Liver (tissue), 9 donors: ENCODE results near the gene ZMYM2. TPM values are rescaled to one million over a fixed set of nuclear protein-coding genes. Genes with fewer than 3 reads are reported as not detected.

ENCODE experiments used
- DNase-seq: peaks from one replicate; pipeline ENCODE4 v3.0.0-alpha.2; 2017; ENCODE audit warnings: low spot score
- H3K27ac ChIP-seq, 2 donors: one replicate each; pipeline ENCODE4 v1.7.0; 2013; ENCODE audit warnings: inconsistent platforms in 2 of 2, low read length in 2 of 2, control low read depth in 1 of 2, low read depth in 1 of 2, mild to moderate bottlenecking in 1 of 2
- H3K27me3 ChIP-seq, 4 donors: one replicate each; pipeline versions ENCODE4 v1.6.1 to v1.7.0; 2013; ENCODE audit warnings: low read length in 3 of 4, inconsistent platforms in 1 of 4, mild to moderate bottlenecking in 1 of 4, moderate library complexity in 1 of 4; ENCODE audit not compliant: control insufficient read depth in 4 of 4, insufficient read depth in 4 of 4
- H3K36me3 ChIP-seq, 4 donors: one replicate each; pipeline versions ENCODE4 v1.6.1 to v1.7.0; 2013; ENCODE audit warnings: low read length in 3 of 4, mild to moderate bottlenecking in 3 of 4, low read depth in 1 of 4, moderate library complexity in 1 of 4; ENCODE audit not compliant: control insufficient read depth in 4 of 4, insufficient read depth in 3 of 4
- H3K4me1 ChIP-seq, 4 donors: one replicate each; pipeline versions ENCODE4 v1.6.1 to v1.7.0; 2013; ENCODE audit warnings: low read length in 3 of 4, mild to moderate bottlenecking in 3 of 4, moderate library complexity in 1 of 4; ENCODE audit not compliant: control insufficient read depth in 4 of 4, insufficient read depth in 4 of 4
- H3K4me3 ChIP-seq, 3 donors: one replicate each; pipeline versions ENCODE4 v1.6.1 to v1.7.0; 2013; ENCODE audit warnings: low read length in 3 of 3, control low read depth in 1 of 3, low read depth in 1 of 3, mild to moderate bottlenecking in 1 of 3
- H3K9ac ChIP-seq, 2 donors: one replicate each; pipeline ENCODE4 v1.7.0; 2013; ENCODE audit warnings: low read length in 2 of 2, mild to moderate bottlenecking in 2 of 2, moderate library complexity in 2 of 2, control low read depth in 1 of 2, low read depth in 1 of 2
- H3K9me3 ChIP-seq, 4 donors: one replicate each; pipeline versions ENCODE4 v1.6.1 to v1.7.0; 2013; ENCODE audit warnings: low read length in 3 of 4; ENCODE audit not compliant: control insufficient read depth in 4 of 4
- EGR1 ChIP-seq, 2 donors: IDR thresholded peaks; 2 replicates each; pipeline ENCODE4 v1.6.1; 2016 to 2018; ENCODE audit warnings: antibody characterized with exemption in 2 of 2, low read depth in 2 of 2
- FOXA1 ChIP-seq: IDR thresholded peaks from 2 replicates; pipeline ENCODE4 v1.6.1; 2016; ENCODE audit warnings: antibody characterized with exemption
- FOXA2 ChIP-seq: IDR thresholded peaks from 2 replicates; pipeline ENCODE4 v1.6.1; 2016; ENCODE audit warnings: antibody characterized with exemption
- GABPA ChIP-seq, 2 donors: IDR thresholded peaks in 1 of 2; conservative IDR thresholded peaks in 1 of 2; 2 replicates each; pipeline ENCODE4 v1.6.1; 2016; ENCODE audit warnings: antibody characterized with exemption in 2 of 2, mild to moderate bottlenecking in 1 of 2, moderate library complexity in 1 of 2
- HNF4A ChIP-seq, 2 donors: conservative IDR thresholded peaks; 2 replicates each; pipeline ENCODE4 v1.6.1; 2016; ENCODE audit warnings: antibody characterized with exemption in 2 of 2, mild to moderate bottlenecking in 2 of 2
- HNF4G ChIP-seq: IDR thresholded peaks from 2 replicates; pipeline ENCODE4 v1.6.1; 2016; ENCODE audit warnings: antibody characterized with exemption
- RAD21 ChIP-seq, 2 donors: IDR thresholded peaks; 2 replicates each; pipeline ENCODE4 v1.6.1; 2016; ENCODE audit warnings: antibody characterized with exemption in 2 of 2, mild to moderate bottlenecking in 2 of 2
- RXRA ChIP-seq, 2 donors: IDR thresholded peaks; 2 replicates each; pipeline ENCODE4 v1.6.1; 2017 to 2018; ENCODE audit warnings: antibody characterized with exemption in 2 of 2, mild to moderate bottlenecking in 1 of 2
- SP1 ChIP-seq: IDR thresholded peaks from 2 replicates; pipeline ENCODE4 v1.6.1; 2018; ENCODE audit warnings: antibody characterized with exemption, mild to moderate bottlenecking
- TAF1 ChIP-seq: conservative IDR thresholded peaks from 2 replicates; pipeline ENCODE4 v1.6.1; 2016; ENCODE audit warnings: antibody characterized with exemption, mild to moderate bottlenecking
- YY1 ChIP-seq: IDR thresholded peaks from 2 replicates; pipeline ENCODE4 v1.6.1; 2016; ENCODE audit warnings: antibody characterized with exemption, mild to moderate bottlenecking
- WGBS: extraction: QIAGEN DNeasy Blood & Tissue Kit; methylation state at CpG from one replicate; pipeline ENCODE4 v1.1.7; 2013; 5-methylcytosine and 5-hydroxymethylcytosine counted together
- polyA plus RNA-seq, 2 donors: library from polyadenylated mRNA; stranded (reverse) in 1 of 2; unstranded in 1 of 2; fragments of 200-250 nt in 1 of 2; fragments of >200 nt in 1 of 2; fragmentation: Nextera tagmentation in 1 of 2; extraction: Ambion mirVana in 1 of 2; gene quantifications; one replicate each; pipeline versions ENCODE4 v1.2.1 to v1.2.3, GENCODE V29; 2013 to 2015
- total RNA-seq, 2 donors: library from RNA; depleted of rRNA; stranded (reverse); fragments of >200 nt; gene quantifications; one replicate each; pipeline ENCODE4 v1.2.3, GENCODE V29; 2014
- TF ChIP-seq, protein P1 (sequence below): IDR thresholded peaks from 2 replicates; pipeline ENCODE4 v1.6.1; 2016; ENCODE audit warnings: antibody characterized with exemption, mild to moderate bottlenecking
- TF ChIP-seq, protein P2 (sequence below): IDR thresholded peaks from 2 replicates; pipeline ENCODE4 v1.6.1; 2016; ENCODE audit warnings: antibody characterized with exemption
- TF ChIP-seq, protein P3 (sequence below): fragments of 150-350 bp; IDR thresholded peaks from 2 replicates; pipeline ENCODE4 v1.5.1; 2017; ENCODE audit warnings: improper control_type of control experiment, low read depth, low read length; ENCODE audit not compliant: missing input control
- TF ChIP-seq, protein P4 (sequence below): IDR thresholded peaks from 2 replicates; pipeline ENCODE4 v1.6.1; 2016; ENCODE audit warnings: antibody characterized with exemption
- TF ChIP-seq, protein P5 (sequence below): IDR thresholded peaks from 2 replicates; pipeline ENCODE4 v1.6.1; 2016; ENCODE audit warnings: antibody characterized with exemption
- donor health status: healthy.
- donor health status: healthy.
- donor health status: healthy.
- donor health status: healthy.
- donor health status: healthy.

The ZMYM2 gene
- total and polyA plus RNA-seq, 4 donors: 8.7 to 40.8 (median 18.5) TPM

DNA sequence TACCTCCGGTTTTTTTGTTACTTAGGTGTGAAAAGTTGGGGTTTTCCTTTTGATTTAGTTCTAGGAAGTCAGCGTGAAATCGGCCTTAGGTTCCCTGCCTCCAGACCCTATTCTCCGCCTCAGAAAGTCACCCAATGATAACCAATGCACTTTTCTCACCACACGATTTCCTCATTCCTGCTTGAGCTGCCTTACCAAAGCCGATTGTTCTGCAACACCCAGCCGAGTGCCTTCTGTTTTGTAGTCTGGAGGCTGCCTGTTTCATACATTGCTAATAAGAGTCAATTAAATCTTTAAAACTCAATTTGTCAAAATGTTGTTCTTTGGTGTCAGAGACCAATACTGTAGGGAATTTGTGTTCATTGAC lies 162.6 kb downstream of the ZMYM2 start (continued):
- TF ChIP-seq, protein P1, sequence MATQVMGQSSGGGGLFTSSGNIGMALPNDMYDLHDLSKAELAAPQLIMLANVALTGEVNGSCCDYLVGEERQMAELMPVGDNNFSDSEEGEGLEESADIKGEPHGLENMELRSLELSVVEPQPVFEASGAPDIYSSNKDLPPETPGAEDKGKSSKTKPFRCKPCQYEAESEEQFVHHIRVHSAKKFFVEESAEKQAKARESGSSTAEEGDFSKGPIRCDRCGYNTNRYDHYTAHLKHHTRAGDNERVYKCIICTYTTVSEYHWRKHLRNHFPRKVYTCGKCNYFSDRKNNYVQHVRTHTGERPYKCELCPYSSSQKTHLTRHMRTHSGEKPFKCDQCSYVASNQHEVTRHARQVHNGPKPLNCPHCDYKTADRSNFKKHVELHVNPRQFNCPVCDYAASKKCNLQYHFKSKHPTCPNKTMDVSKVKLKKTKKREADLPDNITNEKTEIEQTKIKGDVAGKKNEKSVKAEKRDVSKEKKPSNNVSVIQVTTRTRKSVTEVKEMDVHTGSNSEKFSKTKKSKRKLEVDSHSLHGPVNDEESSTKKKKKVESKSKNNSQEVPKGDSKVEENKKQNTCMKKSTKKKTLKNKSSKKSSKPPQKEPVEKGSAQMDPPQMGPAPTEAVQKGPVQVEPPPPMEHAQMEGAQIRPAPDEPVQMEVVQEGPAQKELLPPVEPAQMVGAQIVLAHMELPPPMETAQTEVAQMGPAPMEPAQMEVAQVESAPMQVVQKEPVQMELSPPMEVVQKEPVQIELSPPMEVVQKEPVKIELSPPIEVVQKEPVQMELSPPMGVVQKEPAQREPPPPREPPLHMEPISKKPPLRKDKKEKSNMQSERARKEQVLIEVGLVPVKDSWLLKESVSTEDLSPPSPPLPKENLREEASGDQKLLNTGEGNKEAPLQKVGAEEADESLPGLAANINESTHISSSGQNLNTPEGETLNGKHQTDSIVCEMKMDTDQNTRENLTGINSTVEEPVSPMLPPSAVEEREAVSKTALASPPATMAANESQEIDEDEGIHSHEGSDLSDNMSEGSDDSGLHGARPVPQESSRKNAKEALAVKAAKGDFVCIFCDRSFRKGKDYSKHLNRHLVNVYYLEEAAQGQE: no peak
- TF ChIP-seq GABPA (IDR thresholded peaks at IDR 0.05 in 1 of 2, conservative IDR thresholded peaks at IDR 0.05 in 1 of 2) (no peak), HNF4A (conservative IDR thresholded peaks at IDR 0.05) (no peak), FOXA1 (no peak)

DNA sequence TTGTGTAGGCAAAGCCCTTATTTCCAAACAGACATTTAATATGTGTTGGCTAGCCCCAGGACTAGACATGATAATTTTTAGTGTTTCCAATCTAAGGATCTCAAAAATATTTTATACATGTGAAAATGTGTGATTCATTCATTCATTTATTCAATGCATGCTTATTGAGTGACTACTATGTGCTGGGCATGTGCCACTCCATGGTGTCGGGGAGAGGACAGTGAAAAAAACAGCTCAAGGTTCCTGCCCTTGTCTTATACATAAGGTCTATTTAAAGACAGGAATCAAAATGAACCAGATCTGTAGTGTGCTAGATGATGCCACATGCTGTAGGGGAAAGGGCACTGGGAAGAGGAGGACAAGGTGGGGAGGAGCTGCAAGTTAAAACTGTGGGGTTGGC lies 165.8 kb downstream of the ZMYM2 start:
- H3K4me3 ChIP-seq: no peak overlapping the region
- H3K9me3 ChIP-seq: no peaks in the 10 kb centered on the region
- 96% methylated on average over 1 of the region's 1 CpG for WGBS
- H3K36me3 ChIP-seq: no peaks in the 10 kb centered on the region
- H3K27ac ChIP-seq: no peak overlapping the region
- peaks cover 3 to 26% (median 15%) of the 10 kb centered on the region in 4 donors for H3K4me1 ChIP-seq
- TF ChIP-seq TAF1 (no peak), SP1 (no peak), FOXA2 (no peak), FOXA1 (no peak), YY1 (no peak), RAD21 (IDR thresholded peaks at IDR 0.05) (no peak)
- TF ChIP-seq, protein P2, sequence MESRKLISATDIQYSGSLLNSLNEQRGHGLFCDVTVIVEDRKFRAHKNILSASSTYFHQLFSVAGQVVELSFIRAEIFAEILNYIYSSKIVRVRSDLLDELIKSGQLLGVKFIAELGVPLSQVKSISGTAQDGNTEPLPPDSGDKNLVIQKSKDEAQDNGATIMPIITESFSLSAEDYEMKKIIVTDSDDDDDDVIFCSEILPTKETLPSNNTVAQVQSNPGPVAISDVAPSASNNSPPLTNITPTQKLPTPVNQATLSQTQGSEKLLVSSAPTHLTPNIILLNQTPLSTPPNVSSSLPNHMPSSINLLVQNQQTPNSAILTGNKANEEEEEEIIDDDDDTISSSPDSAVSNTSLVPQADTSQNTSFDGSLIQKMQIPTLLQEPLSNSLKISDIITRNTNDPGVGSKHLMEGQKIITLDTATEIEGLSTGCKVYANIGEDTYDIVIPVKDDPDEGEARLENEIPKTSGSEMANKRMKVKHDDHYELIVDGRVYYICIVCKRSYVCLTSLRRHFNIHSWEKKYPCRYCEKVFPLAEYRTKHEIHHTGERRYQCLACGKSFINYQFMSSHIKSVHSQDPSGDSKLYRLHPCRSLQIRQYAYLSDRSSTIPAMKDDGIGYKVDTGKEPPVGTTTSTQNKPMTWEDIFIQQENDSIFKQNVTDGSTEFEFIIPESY: no peak
- TF ChIP-seq, protein P3, sequence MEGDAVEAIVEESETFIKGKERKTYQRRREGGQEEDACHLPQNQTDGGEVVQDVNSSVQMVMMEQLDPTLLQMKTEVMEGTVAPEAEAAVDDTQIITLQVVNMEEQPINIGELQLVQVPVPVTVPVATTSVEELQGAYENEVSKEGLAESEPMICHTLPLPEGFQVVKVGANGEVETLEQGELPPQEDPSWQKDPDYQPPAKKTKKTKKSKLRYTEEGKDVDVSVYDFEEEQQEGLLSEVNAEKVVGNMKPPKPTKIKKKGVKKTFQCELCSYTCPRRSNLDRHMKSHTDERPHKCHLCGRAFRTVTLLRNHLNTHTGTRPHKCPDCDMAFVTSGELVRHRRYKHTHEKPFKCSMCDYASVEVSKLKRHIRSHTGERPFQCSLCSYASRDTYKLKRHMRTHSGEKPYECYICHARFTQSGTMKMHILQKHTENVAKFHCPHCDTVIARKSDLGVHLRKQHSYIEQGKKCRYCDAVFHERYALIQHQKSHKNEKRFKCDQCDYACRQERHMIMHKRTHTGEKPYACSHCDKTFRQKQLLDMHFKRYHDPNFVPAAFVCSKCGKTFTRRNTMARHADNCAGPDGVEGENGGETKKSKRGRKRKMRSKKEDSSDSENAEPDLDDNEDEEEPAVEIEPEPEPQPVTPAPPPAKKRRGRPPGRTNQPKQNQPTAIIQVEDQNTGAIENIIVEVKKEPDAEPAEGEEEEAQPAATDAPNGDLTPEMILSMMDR: no peak
- TF ChIP-seq, protein P4, sequence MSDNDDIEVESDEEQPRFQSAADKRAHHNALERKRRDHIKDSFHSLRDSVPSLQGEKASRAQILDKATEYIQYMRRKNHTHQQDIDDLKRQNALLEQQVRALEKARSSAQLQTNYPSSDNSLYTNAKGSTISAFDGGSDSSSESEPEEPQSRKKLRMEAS: no peak
- no peak overlapping the region for H3K9ac ChIP-seq
- no peaks in the 10 kb centered on the region for H3K27me3 ChIP-seq
- DNase-seq: no peak

DNA sequence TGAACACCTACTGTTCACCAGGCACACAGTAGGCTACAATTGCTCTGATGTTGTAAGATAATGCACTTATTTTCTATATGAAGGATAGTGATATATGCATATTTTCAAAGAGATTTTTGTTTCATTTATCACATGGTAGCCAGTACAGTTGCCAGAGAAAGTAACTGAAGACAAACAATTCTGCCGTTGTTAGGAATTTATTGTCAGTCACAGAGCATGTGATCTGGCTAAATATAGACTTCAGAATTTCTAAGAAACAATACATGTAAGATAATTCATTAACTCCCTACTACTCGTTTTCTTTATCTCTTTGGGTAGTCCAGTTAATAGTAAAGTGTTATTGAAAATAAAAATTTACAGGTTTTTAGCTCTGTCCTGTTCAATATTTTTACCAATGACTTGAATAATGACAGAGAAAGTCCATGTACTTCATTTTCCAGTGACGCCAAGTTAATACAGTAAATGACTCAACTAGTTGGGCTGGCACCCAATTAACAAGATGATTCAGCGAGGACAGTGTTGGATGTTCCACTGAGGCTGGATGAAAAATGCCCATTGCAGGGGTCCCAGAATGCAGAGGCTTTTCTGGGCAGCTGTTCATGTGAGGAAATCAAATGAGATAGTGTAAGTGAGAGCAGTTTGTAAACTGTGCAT lies 166.7 kb downstream of the ZMYM2 start:
- no peaks in the 10 kb centered on the region for H3K36me3 ChIP-seq
- H3K4me1 ChIP-seq: peaks cover 2 to 16% (median 7%) of the 10 kb centered on the region in 4 donors
- WGBS: 36% methylated on average over 4 of the region's 4 CpGs
- no peak overlapping the region for H3K27ac ChIP-seq
- no peak overlapping the region for H3K4me3 ChIP-seq
- DNase-seq: no peak
- H3K9ac ChIP-seq: no peak overlapping the region
- no peaks in the 10 kb centered on the region for H3K27me3 ChIP-seq
- no peaks in the 10 kb centered on the region for H3K9me3 ChIP-seq
- TF ChIP-seq, protein P5, sequence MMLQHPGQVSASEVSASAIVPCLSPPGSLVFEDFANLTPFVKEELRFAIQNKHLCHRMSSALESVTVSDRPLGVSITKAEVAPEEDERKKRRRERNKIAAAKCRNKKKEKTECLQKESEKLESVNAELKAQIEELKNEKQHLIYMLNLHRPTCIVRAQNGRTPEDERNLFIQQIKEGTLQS: no peak
- TF ChIP-seq RXRA (IDR thresholded peaks at IDR 0.05): no peak
- no peak for TF ChIP-seq FOXA2
- TF ChIP-seq YY1: no peak
- TF ChIP-seq HNF4A (conservative IDR thresholded peaks at IDR 0.05): no peak
- TF ChIP-seq, protein P4: no peak
- TF ChIP-seq HNF4G: no peak
- no peak for TF ChIP-seq GABPA (IDR thresholded peaks at IDR 0.05 in 1 of 2, conservative IDR thresholded peaks at IDR 0.05 in 1 of 2)
- no peak for TF ChIP-seq RAD21 (IDR thresholded peaks at IDR 0.05)
- no peak for TF ChIP-seq FOXA1
- TF ChIP-seq, protein P2: no peak
- TF ChIP-seq EGR1 (IDR thresholded peaks at IDR 0.05; ENCODE audit: low read depth in 2 of 2): no peak
